ENCODE measurements around the gene CACNA1I. TPM values are rescaled to one million over a fixed set of nuclear protein-coding genes. Genes with fewer than 3 reads are reported as not detected.
A peak's percentile ranks its signal among the peaks of the same experiment; 100 is the strongest.

Gene CACNA1I
- total RNA-seq, 1 donor from 2014 or later, result not detected

DNA sequence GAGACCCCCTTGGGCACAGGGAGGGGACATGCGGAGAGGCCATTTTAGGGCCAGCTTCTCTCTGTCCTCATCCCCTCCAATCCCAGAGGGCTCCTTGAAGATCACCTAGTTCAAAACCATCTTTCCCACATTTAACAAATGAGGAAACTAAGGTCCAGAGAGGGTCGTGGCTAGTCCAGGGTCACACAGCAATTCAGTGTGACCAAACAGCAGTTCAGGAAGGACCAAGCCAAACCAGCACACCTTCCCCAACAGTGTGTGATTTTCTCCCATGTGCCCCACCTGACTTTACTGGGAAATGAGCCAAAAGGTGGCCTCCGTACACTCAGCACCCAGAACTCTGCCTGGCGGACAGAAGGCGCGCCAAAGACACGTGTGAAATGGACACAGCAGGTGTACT is 51.3 kb downstream of the CACNA1I start:
- Histone ChIP-seq H3K27me3 (ENCODE audit: control insufficient read depth, insufficient read depth, low read length) (peaks cover 8% of the 10 kb centered on the region), H3K36me3 (ENCODE audit: control insufficient read depth, insufficient read depth, low read length) (no peaks in the 10 kb centered on the region), H3K4me3 (ENCODE audit: low read depth, low read length) (no peak overlapping the region)
- TF ChIP-seq, protein P1, sequence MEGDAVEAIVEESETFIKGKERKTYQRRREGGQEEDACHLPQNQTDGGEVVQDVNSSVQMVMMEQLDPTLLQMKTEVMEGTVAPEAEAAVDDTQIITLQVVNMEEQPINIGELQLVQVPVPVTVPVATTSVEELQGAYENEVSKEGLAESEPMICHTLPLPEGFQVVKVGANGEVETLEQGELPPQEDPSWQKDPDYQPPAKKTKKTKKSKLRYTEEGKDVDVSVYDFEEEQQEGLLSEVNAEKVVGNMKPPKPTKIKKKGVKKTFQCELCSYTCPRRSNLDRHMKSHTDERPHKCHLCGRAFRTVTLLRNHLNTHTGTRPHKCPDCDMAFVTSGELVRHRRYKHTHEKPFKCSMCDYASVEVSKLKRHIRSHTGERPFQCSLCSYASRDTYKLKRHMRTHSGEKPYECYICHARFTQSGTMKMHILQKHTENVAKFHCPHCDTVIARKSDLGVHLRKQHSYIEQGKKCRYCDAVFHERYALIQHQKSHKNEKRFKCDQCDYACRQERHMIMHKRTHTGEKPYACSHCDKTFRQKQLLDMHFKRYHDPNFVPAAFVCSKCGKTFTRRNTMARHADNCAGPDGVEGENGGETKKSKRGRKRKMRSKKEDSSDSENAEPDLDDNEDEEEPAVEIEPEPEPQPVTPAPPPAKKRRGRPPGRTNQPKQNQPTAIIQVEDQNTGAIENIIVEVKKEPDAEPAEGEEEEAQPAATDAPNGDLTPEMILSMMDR (IDR thresholded peaks at IDR 0.05; ENCODE audit: insufficient read depth, low read length, severe bottlenecking), result no peak
- FAIRE-seq (no peak), DNase-seq (ENCODE audit: low read depth) (no peak)

DNA sequence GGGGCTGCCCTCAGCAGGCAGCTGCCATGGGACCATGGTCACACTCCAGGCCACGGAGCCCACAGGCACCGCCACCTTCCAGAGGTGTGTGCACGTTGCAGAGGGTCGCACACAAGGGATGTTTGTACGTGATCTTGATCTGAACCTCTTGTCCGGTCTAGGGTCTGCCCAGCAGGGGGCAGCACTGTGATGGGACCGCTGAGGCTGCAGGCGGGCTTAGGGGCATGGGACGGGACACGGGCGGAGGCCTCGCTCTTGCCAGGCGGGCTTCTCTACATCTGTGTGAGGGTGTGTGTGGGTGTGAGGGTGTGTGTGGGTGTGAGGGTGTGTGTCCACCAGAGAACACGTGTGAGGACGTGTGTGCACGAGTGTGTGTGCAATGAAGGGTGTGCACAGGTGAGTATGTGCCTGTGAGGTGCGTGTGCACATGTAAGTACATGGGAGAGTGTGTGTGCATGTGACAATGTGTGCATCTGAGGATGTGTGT is 52.4 kb downstream of the CACNA1I start:
- Histone ChIP-seq H3K27me3 (ENCODE audit: control insufficient read depth, insufficient read depth, low read length) (peaks cover 10% of the 10 kb centered on the region), H3K4me3 (ENCODE audit: low read depth, low read length) (no peak overlapping the region), H3K36me3 (ENCODE audit: control insufficient read depth, insufficient read depth, low read length) (no peaks in the 10 kb centered on the region)
- DNase-seq (ENCODE audit: low read depth) (peak; percentile 20), FAIRE-seq (peak; percentile 97)
- TF ChIP-seq, protein P1 (IDR thresholded peaks at IDR 0.05; ENCODE audit: insufficient read depth, low read length, severe bottlenecking), result peak; percentile 82

DNA sequence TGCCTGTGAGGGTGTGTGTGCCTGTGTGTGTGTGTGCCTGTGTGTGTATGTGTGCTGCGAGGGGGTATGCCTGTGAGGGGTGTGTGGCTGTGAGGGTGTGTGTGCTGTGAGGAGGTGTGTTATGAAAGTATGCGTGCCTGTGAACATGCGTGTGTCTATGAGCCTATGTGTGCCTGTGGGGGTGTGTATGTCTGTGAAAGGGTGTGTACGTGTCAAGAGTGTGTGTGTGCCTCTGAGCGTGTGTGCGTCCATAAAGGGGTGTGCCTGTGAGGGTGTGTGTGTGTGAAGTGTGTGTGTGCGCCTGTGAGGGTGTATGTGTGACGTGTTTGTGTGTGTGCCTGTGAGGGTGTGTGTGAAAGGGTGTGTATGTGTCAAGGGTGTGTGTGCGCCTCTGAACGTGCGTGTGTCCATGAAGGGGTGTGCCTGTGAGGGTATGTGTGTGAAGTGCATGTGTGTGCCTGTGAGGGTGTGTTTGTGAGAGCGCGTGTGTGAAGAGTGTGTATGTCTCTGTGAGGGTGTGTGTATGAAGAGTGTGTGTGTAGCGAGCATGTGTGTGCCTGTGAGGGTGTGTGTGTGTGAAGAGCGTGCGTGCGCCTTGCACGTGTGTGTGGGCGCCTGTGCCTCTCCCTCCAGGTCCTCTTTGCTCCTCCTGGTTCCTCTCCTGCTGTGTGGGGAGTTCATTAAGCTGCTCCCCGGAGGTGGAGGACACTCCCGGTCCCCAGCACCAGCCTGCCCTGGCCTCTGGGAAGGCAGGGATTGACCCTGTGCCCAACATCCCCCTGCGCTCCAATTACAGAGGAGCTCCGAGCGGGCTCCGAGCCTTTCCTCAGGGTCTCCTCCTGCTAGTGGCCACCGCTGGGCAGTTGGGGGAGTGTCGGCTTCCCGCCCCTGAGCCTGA is 53.3 kb downstream of the CACNA1I start:
- TF ChIP-seq, protein P1 (IDR thresholded peaks at IDR 0.05; ENCODE audit: insufficient read depth, low read length, severe bottlenecking), result no peak
- Histone ChIP-seq H3K36me3 (ENCODE audit: control insufficient read depth, insufficient read depth, low read length) (no peaks in the 10 kb centered on the region), H3K4me3 (ENCODE audit: low read depth, low read length) (no peak overlapping the region), H3K27me3 (ENCODE audit: control insufficient read depth, insufficient read depth, low read length) (peaks cover 10% of the 10 kb centered on the region)
- DNase-seq (ENCODE audit: low read depth) (no peak), FAIRE-seq (no peak)

DNA sequence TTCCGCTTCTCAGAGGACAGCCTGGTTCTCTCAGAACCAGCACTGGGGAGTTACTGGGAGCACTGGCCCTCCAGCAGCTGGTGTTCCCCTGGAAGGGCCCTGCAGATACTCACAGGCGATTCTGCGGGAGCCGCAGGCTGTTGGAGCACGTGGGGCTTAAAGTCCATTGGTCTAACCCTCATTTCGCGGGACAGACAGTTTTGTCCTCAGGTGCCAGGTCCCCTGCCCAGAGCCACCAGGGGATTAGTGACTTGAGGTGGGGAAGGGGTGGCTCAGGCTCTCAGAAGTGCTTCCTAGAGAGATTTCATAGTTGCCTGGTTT is 53.9 kb downstream of the CACNA1I start:
- Histone ChIP-seq H3K36me3 (ENCODE audit: control insufficient read depth, insufficient read depth, low read length) (no peaks in the 10 kb centered on the region), H3K4me3 (ENCODE audit: low read depth, low read length) (no peak overlapping the region), H3K27me3 (ENCODE audit: control insufficient read depth, insufficient read depth, low read length) (peaks cover 10% of the 10 kb centered on the region)
- DNase-seq (ENCODE audit: low read depth) (no peak), FAIRE-seq (no peak)
- TF ChIP-seq, protein P1 (IDR thresholded peaks at IDR 0.05; ENCODE audit: insufficient read depth, low read length, severe bottlenecking), result no peak

DNA sequence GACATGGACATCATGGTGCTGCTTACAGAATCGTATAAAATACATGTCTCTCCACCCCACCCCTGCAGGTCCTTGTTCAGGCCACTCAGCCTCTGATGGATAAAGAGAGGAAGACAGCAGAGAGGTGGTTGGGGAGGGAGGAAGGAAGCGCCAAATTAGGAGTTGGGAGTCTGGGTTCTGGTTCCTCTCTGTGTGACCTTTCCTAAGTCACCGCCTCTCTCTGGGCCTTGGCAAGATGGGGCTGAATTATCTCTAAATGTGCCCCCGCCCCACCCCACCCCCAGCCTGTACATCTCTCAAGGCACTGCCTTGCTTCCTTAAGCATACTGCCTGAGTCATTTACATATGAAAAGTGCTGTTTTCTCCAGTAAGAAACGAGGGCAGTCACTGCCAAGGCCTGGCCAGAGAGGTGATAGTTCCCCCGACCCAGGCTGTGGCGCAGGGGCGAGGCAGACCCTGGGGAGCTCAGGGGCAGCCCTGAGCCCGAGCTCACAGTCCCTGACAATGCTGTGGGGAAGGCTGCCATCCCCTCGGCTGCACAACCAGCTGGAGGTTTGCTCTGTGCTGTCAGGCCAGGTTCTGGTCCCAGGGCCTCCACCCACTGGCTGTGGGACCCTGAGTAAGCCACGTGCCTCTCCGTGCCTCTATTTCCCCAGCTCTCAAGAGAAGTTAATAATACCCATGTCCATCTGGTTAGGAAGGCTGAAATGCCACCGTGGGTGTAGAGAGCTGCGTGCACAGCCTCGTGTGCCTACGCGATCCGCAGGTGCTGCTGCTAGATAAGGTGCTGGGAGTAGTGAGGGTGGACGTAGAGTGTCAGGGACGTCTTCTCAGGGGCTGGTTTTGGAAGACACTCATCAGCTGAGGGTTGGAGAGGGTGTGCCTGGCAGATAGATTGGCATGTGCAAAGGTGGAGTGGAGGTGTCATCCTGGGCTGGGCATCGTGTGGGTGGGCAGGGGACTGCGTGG is 55.3 kb downstream of the CACNA1I start:
- FAIRE-seq, result no peak
- TF ChIP-seq, protein P1 (IDR thresholded peaks at IDR 0.05; ENCODE audit: insufficient read depth, low read length, severe bottlenecking), result no peak
- Histone ChIP-seq H3K36me3 (ENCODE audit: control insufficient read depth, insufficient read depth, low read length) (no peaks in the 10 kb centered on the region), H3K27me3 (ENCODE audit: control insufficient read depth, insufficient read depth, low read length) (peaks cover 10% of the 10 kb centered on the region), H3K4me3 (ENCODE audit: low read depth, low read length) (no peak overlapping the region)
- no peak for DNase-seq (ENCODE audit: low read depth)
